ENCODE results near the gene CFAP61. TPM values are rescaled to one million over a fixed set of nuclear protein-coding genes. Genes with fewer than 3 reads are reported as not detected.
A peak's percentile ranks its signal among the peaks of the same experiment; 100 is the strongest.

CFAP61 gene
- total RNA-seq, 1 donor from 2014 or later: 0.45 TPM

GRCh38 chr20:20391766-20392165 lies 339.4 kb downstream of the CFAP61 start:
- Mint-ChIP-seq H3K4me3 (no peak overlapping the region), H3K9me3 (no peaks in the 10 kb centered on the region), H3K4me1 (no peaks in the 10 kb centered on the region)

GRCh38 chr20:20393207-20394120 lies 341.1 kb downstream of the CFAP61 start:
- H3K36me3 Mint-ChIP-seq: peaks cover 8% of the 10 kb centered on the region
- no peaks in the 10 kb centered on the region for H3K9me3 Mint-ChIP-seq
- DNase-seq (ENCODE audit: low spot score in 2 of 2, unreplicated experiment in 2 of 2): no peak
- TF ChIP-seq CTCF (IDR thresholded peaks at IDR 0.05; ENCODE audit: unreplicated experiment): no peak
- H3K27ac Mint-ChIP-seq: no peak overlapping the region
- H3K27me3 Mint-ChIP-seq (ENCODE audit: low read depth): no peaks in the 10 kb centered on the region
- H3K4me3 Mint-ChIP-seq: no peak overlapping the region
- no peaks in the 10 kb centered on the region for H3K4me1 Mint-ChIP-seq

More at GRCh38 chr20:20391766-20392165, 339.4 kb downstream of the CFAP61 start:
- Mint-ChIP-seq H3K27me3 (ENCODE audit: low read depth) (peaks cover 2% of the 10 kb centered on the region), H3K36me3 (peaks cover 8% of the 10 kb centered on the region), H3K27ac (peak overlapping the region; percentile 6)
- no peak for TF ChIP-seq CTCF (IDR thresholded peaks at IDR 0.05; ENCODE audit: unreplicated experiment)
- DNase-seq (ENCODE audit: low spot score in 2 of 2, unreplicated experiment in 2 of 2): no peak

GRCh38 chr20:20395087-20395486 lies 342.8 kb downstream of the CFAP61 start:
- no peak overlapping the region for H3K4me3 Mint-ChIP-seq

GRCh38 chr20:20395903-20396568 lies 343.7 kb downstream of the CFAP61 start:
- peaks cover 6% of the 10 kb centered on the region for H3K36me3 Mint-ChIP-seq
- no peak overlapping the region for H3K27ac Mint-ChIP-seq
- H3K27me3 Mint-ChIP-seq (ENCODE audit: low read depth): no peaks in the 10 kb centered on the region

More at GRCh38 chr20:20395087-20395486, 342.8 kb downstream of the CFAP61 start:
- no peaks in the 10 kb centered on the region for H3K27me3 Mint-ChIP-seq (ENCODE audit: low read depth)
- no peak for TF ChIP-seq CTCF (IDR thresholded peaks at IDR 0.05; ENCODE audit: unreplicated experiment)
- H3K27ac Mint-ChIP-seq: no peak overlapping the region
- H3K9me3 Mint-ChIP-seq: no peaks in the 10 kb centered on the region
- no peaks in the 10 kb centered on the region for H3K4me1 Mint-ChIP-seq
- DNase-seq (ENCODE audit: low spot score in 2 of 2, unreplicated experiment in 2 of 2): no peak
- H3K36me3 Mint-ChIP-seq: peaks cover 6% of the 10 kb centered on the region

GRCh38 chr20:20396794-20397193 lies 344.5 kb downstream of the CFAP61 start:
- H3K27me3 Mint-ChIP-seq (ENCODE audit: low read depth): no peaks in the 10 kb centered on the region
- TF ChIP-seq CTCF (IDR thresholded peaks at IDR 0.05; ENCODE audit: unreplicated experiment): no peak
- no peak for DNase-seq (ENCODE audit: low spot score in 2 of 2, unreplicated experiment in 2 of 2)
- H3K9me3 Mint-ChIP-seq: no peaks in the 10 kb centered on the region
- peaks cover 4% of the 10 kb centered on the region for H3K36me3 Mint-ChIP-seq
- H3K4me1 Mint-ChIP-seq: no peaks in the 10 kb centered on the region
- no peak overlapping the region for H3K4me3 Mint-ChIP-seq
- no peak overlapping the region for H3K27ac Mint-ChIP-seq

More at GRCh38 chr20:20395903-20396568, 343.7 kb downstream of the CFAP61 start:
- Mint-ChIP-seq H3K4me3 (no peak overlapping the region), H3K4me1 (no peaks in the 10 kb centered on the region), H3K9me3 (no peaks in the 10 kb centered on the region)
- DNase-seq (ENCODE audit: low spot score in 2 of 2, unreplicated experiment in 2 of 2): no peak
- TF ChIP-seq CTCF (IDR thresholded peaks at IDR 0.05; ENCODE audit: unreplicated experiment): no peak
